Umbilical cord (tissue), 2 donors: Measurements from ENCODE around the gene HSF2BP. TPM values are rescaled to one million over a fixed set of nuclear protein-coding genes. Genes with fewer than 3 reads are reported as not detected.
"Not testable (repeated sequence)": the region's sequence is repeated elsewhere in the genome, so short reads cannot be mapped to it uniquely, and the experiment has no call there.

Experiments used
- DNase-seq: peaks from one replicate; pipeline ENCODE4 v3.0.0-alpha.2; 2015; ENCODE audit warnings: low spot score
- total RNA-seq: library from RNA; depleted of rRNA; stranded (reverse); fragments of >200 nt; gene quantifications from one replicate; pipeline ENCODE4 v1.2.3, GENCODE V29; 2014; ENCODE audit warnings: low replicate concordance; ENCODE audit not compliant: insufficient read depth

The HSF2BP gene
- 11.8 TPM for total RNA-seq

- peak; percentile 84 for DNase-seq
Observed at GRCh38 chr21:43659136-43660000, at the start of gene HSF2BP, which contains the start of gene RRP1B. HSF2BP (minus strand) TSS chr21:43659488; CDS start chr21:43658096, 1,392 bp downstream. RRP1B (plus strand) TSS chr21:43659560; CDS start chr21:43659665, 105 bp downstream.

- DNase-seq: no peak
Observed at GRCh38 chr21:43708745-43709381, 49.6 kb upstream of the HSF2BP start.

DNA sequence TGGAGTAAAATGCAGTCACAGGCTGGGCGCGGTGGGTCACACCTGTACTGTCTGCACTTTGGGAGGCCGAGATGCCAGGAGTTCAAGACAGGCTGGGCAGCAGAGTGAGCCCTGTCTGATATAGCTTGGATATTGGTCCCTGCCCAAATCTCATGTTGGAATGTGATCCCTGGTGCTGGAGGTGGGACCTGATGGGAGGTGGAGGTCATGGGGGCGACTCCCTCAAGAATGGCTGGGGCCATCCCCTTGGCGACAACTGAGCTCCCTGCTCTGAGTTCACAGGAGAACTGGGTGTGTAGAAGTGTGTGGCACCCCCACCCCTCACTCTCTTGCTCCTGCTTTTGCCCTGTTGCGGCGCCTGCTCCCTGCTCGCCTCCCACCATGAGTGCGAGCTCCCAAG is 48.2 kb upstream of the HSF2BP start:
- DNase-seq: no peak

GRCh38 chr21:43703035-43703880 is 44.0 kb upstream of the HSF2BP start:
- peak; percentile 38 for DNase-seq

GRCh38 chr21:43702785-43703034 is 43.4 kb upstream of the HSF2BP start:
- no peak for DNase-seq

- no peak for DNase-seq
Observed at GRCh38 chr21:43701936-43702784, 42.9 kb upstream of the HSF2BP start.

DNA sequence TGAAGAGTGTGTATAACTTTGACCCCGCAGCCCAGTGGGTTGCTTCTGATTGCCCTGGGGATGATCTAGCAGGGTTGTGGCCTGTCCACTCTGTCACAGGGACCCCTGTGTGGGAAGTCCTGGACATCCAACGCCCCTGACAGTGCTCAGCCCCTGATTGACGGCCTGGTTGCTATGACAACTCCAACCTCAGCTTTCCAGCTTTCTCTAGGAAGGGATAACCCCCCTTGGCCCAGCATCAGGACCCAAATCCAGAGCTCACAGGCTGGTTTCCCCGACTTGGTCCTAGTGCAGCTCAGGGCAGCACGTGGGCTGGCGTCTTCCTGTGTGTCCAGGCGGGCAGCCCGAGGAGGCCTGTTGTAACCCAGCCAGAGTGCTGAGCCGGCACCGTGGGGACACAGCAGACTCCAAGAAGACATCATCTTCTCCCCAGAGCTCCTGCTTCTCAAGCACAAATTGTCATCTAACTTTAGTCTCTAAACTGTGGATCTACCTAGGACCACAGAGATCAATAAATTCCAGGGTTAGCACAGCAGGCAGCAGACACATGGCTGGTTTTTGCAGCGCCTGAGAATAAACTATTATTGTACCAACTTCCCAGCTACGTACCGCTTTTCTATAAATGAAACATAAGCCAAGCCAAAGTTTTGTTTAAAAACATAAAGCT is 40.8 kb upstream of the HSF2BP start:
- no peak for DNase-seq

GRCh38 chr21:43699492-43699777 is 40.1 kb upstream of the HSF2BP start:
- DNase-seq: not testable (repeated sequence)

- DNase-seq: no peak
Observed at GRCh38 chr21:43697758-43698643, 38.7 kb upstream of the HSF2BP start.

GRCh38 chr21:43696214-43696613 is 36.9 kb upstream of the HSF2BP start:
- DNase-seq: no peak

DNA sequence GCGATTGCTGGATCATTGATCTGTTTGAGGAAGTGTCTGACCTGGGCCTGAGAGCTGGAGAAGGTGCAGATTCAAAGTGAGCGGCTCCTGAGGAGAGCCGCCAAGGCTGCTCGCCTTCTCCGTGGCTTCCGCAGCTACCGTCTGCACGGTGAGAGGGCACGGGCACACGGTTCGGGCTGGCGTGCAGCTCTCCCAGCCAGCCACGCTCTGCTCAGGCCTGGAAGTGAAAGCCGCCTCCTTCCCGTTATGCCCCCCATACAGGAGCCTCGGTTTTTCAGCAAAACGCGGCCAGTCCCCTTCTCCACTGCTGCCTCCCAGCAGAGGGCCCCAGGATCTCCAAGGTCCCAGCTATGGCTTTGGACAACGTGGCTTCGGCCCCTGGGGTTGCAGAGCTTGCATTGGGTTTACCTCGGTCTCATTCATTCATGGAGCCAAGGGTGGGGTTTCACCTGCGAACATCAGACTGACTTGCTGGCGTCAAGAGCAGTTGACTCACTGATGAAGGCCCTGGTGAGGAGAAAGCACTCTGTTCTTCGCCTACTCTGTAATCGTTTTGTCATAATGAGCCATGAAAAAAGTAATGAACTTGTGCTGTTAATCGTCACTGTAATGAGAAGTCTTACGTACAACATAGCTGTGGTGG is 35.3 kb upstream of the HSF2BP start:
- DNase-seq: no peak

- no peak for DNase-seq
Observed at GRCh38 chr21:43693981-43694380, 34.7 kb upstream of the HSF2BP start.

GRCh38 chr21:43692949-43693348 is 33.7 kb upstream of the HSF2BP start:
- no peak for DNase-seq

GRCh38 chr21:43691801-43692200 is 32.5 kb upstream of the HSF2BP start:
- DNase-seq: no peak

DNA sequence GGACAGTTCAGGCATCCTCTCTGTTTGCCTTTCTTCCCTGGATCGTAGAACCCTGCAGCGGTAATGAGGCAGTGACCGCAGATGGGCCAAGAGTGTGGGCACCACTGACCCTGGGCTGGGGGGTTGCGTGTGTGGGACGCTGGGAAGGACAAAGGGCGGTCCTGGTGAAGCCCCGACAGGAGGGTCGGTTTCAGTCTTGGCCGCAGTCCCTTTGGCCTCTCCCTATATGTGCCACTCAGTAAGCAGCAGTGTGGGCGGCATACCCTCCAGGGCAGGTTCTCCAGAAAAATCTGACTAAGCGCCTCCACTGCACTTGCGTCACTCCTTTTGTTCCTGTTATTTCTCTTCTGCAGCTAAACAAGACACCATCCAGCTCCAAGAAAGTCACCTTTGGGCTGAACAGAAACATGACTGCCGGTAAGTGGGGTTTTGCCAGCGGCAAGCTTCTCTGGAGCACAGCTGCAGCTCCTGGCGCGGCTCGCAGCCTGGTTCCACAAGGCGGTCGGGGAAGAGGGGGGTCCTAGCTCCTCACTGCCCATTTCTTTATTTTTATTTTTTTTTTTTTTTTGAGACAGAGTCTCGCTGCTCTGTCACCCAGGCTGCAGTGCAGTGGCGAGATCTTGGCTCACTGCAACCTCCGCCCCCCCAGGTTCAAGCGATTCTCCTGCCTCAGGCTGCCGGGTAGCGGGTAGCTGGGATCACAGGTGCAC is 32.0 kb upstream of the HSF2BP start:
- DNase-seq: no peak

DNA sequence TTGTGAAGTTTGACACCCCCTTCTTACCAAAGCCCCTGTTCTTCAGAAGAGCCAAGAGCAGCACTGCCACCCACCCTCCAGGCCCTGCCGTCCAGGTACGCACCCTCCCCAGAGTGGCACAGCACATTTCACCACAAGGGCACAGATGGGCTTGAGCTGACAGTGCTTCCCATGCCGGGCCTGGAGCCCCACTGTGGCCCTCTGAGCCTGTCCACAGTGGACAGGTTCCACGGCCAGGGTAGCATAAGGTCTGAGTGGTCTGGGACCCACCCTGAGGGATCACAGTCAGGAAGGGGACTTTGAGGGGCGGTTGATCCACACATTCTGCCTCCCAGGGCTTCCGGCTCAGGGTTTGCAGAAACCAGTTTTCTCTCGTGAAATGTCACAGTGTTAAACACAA is 31.1 kb upstream of the HSF2BP start:
- DNase-seq: no peak

DNA sequence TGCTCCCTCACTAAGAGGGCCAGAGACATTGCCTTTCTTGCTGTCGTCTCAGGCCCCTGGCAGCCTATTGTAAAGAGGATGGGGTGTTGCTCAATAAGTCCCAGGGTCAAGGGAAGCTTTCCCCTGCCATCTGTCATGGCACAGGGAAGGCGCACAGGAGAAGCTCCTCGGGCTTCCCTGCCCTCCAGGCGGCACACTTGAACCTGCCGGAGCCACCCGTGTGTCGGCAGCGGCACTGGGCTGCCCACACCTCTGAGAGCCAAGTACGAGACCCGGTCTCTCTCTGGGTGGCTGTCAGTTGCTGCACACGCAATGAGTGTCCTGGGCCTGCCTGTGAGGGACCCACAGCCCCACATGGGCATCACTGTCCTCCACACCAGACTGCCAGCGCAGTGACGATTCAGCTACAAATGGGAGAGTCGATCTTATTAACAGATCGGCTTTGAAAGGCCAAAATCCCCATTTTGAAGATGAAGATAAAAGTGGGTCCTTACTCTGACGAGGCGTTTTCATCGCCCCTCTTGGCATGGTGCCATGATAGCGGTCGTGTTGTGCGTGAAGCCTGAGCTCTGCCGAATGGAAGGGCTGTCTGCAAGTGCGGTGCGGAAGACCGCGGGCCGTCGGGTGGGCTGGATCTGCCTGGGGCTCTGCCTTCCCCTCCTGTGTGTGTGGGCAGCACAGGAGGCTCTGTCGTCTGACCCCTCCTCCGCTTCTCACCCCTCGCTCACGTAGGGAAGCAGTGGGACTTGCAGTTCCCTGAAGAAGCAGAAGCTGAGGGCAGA is 30.5 kb upstream of the HSF2BP start:
- DNase-seq: no peak

DNA sequence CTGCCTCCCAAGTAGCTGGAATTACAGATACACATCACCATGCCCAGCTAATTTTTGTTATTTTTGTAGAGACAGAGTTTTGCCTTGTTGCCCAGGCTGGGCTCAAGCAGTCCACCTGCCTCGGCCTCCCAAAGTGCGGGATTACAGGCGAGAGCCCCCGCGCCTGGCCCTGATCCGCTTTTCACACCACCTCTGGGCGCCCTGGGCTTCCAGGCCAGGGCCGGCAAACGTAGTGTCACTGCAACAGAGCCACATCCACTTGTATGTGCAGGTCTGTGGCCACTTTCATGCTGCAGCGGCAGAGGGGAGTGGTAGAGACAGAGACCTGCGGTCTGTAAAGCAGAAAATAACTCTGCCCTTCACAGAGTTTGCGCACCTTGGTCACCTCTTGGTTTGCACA is 29.6 kb upstream of the HSF2BP start:
- no peak for DNase-seq
